ENCODE results near the gene SNRNP40. TPM values are rescaled to one million over a fixed set of nuclear protein-coding genes. Genes with fewer than 3 reads are reported as not detected.

The SNRNP40 gene
- total RNA-seq, 1 donor from 2014 or later: 49.6 TPM

- Mint-ChIP-seq H3K4me1 (ENCODE audit: unreplicated experiment) (peaks cover 7% of the 10 kb centered on the region), H3K4me3 (ENCODE audit: unreplicated experiment) (no peak overlapping the region), H3K9me3 (ENCODE audit: unreplicated experiment) (no peaks in the 10 kb centered on the region), H3K36me3 (ENCODE audit: unreplicated experiment) (no peaks in the 10 kb centered on the region), H3K27me3 (ENCODE audit: unreplicated experiment) (peaks cover 44% of the 10 kb centered on the region), H3K27ac (ENCODE audit: unreplicated experiment) (no peak overlapping the region)
- DNase-seq (ENCODE audit: extremely low spot score, unreplicated experiment): no peak
- TF ChIP-seq CTCF (IDR thresholded peaks at IDR 0.05): no peak
These were observed 61.7 kb downstream of the SNRNP40 start for GRCh38 chr1:31234870-31235269.

GRCh38 chr1:31234123-31234708 lies 62.4 kb downstream of the SNRNP40 start:
- no peaks in the 10 kb centered on the region for H3K36me3 Mint-ChIP-seq (ENCODE audit: unreplicated experiment)
- H3K4me3 Mint-ChIP-seq (ENCODE audit: unreplicated experiment): no peak overlapping the region
- no peak for DNase-seq (ENCODE audit: extremely low spot score, unreplicated experiment)
- peaks cover 7% of the 10 kb centered on the region for H3K4me1 Mint-ChIP-seq (ENCODE audit: unreplicated experiment)
- H3K27me3 Mint-ChIP-seq (ENCODE audit: unreplicated experiment): peaks cover 44% of the 10 kb centered on the region
- H3K9me3 Mint-ChIP-seq (ENCODE audit: unreplicated experiment): no peaks in the 10 kb centered on the region
- TF ChIP-seq CTCF (IDR thresholded peaks at IDR 0.05): no peak
- H3K27ac Mint-ChIP-seq (ENCODE audit: unreplicated experiment): no peak overlapping the region

DNA sequence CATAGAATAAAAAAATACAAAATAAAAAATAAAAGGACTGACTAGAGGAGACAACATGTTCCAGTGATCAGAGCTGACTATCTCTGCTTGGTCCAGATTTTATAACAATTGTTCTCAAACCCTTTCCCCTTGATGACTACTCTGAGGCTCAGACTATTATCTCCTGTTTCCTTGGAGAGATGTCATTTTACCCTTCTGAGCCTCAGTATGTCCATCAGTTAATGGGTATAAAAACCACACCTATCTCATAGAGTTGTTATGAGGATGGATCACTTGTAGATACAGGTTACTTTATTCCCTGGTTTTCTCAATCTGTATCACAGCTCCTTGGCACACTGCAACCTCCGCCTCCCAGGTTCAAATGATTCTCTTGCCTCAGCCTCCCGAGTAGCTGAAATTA lies 63.9 kb downstream of the SNRNP40 start:
- H3K4me1 Mint-ChIP-seq (ENCODE audit: unreplicated experiment): no peaks in the 10 kb centered on the region
- no peaks in the 10 kb centered on the region for H3K36me3 Mint-ChIP-seq (ENCODE audit: unreplicated experiment)
- H3K27me3 Mint-ChIP-seq (ENCODE audit: unreplicated experiment): peaks cover 29% of the 10 kb centered on the region
- no peak overlapping the region for H3K27ac Mint-ChIP-seq (ENCODE audit: unreplicated experiment)
- no peaks in the 10 kb centered on the region for H3K9me3 Mint-ChIP-seq (ENCODE audit: unreplicated experiment)
- no peak overlapping the region for H3K4me3 Mint-ChIP-seq (ENCODE audit: unreplicated experiment)
- TF ChIP-seq CTCF (IDR thresholded peaks at IDR 0.05): no peak
- DNase-seq (ENCODE audit: extremely low spot score, unreplicated experiment): no peak

GRCh38 chr1:31231802-31232201 lies 64.8 kb downstream of the SNRNP40 start:
- Mint-ChIP-seq H3K27me3 (ENCODE audit: unreplicated experiment) (peaks cover 25% of the 10 kb centered on the region), H3K4me3 (ENCODE audit: unreplicated experiment) (no peak overlapping the region), H3K27ac (ENCODE audit: unreplicated experiment) (no peak overlapping the region), H3K9me3 (ENCODE audit: unreplicated experiment) (no peaks in the 10 kb centered on the region), H3K36me3 (ENCODE audit: unreplicated experiment) (no peaks in the 10 kb centered on the region), H3K4me1 (ENCODE audit: unreplicated experiment) (no peaks in the 10 kb centered on the region)
- no peak for DNase-seq (ENCODE audit: extremely low spot score, unreplicated experiment)
- no peak for TF ChIP-seq CTCF (IDR thresholded peaks at IDR 0.05)

DNA sequence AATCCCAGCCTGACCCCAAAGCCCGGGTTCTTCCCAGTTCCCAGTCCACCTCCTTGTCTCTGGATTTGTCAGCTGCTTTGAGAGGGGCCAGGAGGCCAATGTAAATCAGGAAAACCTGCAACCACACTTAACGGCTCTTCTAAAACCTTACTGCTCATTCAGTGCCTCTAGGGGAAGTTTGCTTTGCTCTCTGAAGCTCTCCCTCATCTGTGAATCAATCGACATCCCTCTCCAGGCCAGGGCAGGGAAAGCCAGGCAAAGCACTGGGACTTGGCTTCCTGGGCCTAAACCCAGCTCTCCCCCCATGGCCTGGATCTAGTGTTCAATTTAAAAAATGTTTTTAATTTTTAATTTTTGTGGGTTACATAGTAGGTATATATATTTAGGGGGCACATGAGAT lies 66.2 kb downstream of the SNRNP40 start:
- TF ChIP-seq CTCF (IDR thresholded peaks at IDR 0.05): no peak
- H3K27ac Mint-ChIP-seq (ENCODE audit: unreplicated experiment): no peak overlapping the region
- no peaks in the 10 kb centered on the region for H3K9me3 Mint-ChIP-seq (ENCODE audit: unreplicated experiment)
- peaks cover 10% of the 10 kb centered on the region for H3K27me3 Mint-ChIP-seq (ENCODE audit: unreplicated experiment)
- H3K36me3 Mint-ChIP-seq (ENCODE audit: unreplicated experiment): no peaks in the 10 kb centered on the region
- no peaks in the 10 kb centered on the region for H3K4me1 Mint-ChIP-seq (ENCODE audit: unreplicated experiment)
- no peak overlapping the region for H3K4me3 Mint-ChIP-seq (ENCODE audit: unreplicated experiment)
- DNase-seq (ENCODE audit: extremely low spot score, unreplicated experiment): no peak
